Measurements from ENCODE around the gene MTHFD1. TPM values are rescaled to one million over a fixed set of nuclear protein-coding genes. Genes with fewer than 3 reads are reported as not detected.

MTHFD1 gene
- total and polyA plus RNA-seq, 7 donors: 34.7 to 77.4 (median 57.4) TPM

DNA sequence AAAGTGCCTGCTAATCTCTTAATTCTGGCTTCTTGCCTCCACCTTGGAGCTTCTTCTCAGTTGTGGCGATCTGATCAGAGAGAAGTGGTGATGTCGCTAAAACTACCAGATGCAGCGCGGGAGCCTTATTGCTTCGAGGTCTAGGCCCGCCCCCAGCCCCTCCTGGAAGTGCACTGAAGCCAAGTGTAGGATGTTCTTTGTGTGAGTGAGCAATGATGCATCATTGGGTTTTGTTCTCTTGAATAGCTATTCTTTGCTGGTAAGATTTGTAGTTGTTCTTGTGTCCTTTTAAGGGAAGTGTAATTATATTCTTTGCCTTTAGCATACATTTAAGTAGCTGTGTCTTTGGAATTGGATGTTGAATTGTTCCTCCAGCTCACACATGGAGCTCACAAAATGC, 35.8 kb downstream of the MTHFD1 start:
- Histone ChIP-seq H3K27me3 (ENCODE audit: insufficient read depth in 3 of 3, low read length in 2 of 3) (no peaks in the 10 kb centered on the region), H3K4me1 (peaks cover 5% of the 10 kb centered on the region), H3K4me3 (no peak overlapping the region), H3K9me3 (no peaks in the 10 kb centered on the region), H3K36me3 (ENCODE audit: insufficient read depth in 1 of 2, low read depth in 1 of 2) (peaks cover 3 to 83% of the 10 kb centered on the region in 2 donors), H3K27ac (no peak overlapping the region)
- 94 to 97% (median 97%) methylated on average over 6 of the region's 6 CpGs for WGBS, 3 donors
- DNase-seq: no peak
- TF ChIP-seq CTCF (IDR thresholded peaks at IDR 0.05): no peak
- intact Hi-C loops (cut with DNase I): no loop called here
- no peak for ATAC-seq

DNA sequence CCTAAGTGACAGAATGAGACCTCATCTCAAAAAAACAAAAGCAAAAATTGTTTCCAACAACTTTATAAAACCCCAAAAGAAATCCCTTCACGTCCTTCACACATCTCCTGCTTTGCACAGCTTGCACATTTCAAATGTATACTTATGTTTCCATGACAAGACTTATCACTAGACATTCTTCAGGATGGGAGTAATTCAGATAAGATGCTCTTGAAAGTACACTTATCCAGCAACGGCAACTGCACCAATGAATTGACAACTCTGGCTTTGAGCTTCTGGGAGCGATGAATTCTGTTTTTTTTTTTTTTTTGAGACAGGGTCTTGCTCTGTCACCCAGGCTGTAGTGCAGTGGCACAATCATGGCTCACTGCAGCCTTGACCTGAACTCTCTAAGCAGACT, 46.4 kb downstream of the MTHFD1 start:
- H3K27me3 ChIP-seq (ENCODE audit: insufficient read depth in 3 of 3, low read length in 2 of 3): no peaks in the 10 kb centered on the region
- no peak overlapping the region for H3K27ac ChIP-seq
- no peak for DNase-seq
- no peak for TF ChIP-seq CTCF (IDR thresholded peaks at IDR 0.05)
- WGBS, 3 donors: 90 to 94% (median 92%) methylated on average over 3 of the region's 3 CpGs
- no peaks in the 10 kb centered on the region for H3K9me3 ChIP-seq
- no peaks in the 10 kb centered on the region for H3K4me1 ChIP-seq
- peaks cover 11 to 93% of the 10 kb centered on the region in 2 donors for H3K36me3 ChIP-seq (ENCODE audit: insufficient read depth in 1 of 2, low read depth in 1 of 2)
- intact Hi-C loops (cut with DNase I): no loop called here
- H3K4me3 ChIP-seq: no peak overlapping the region
- ATAC-seq: no peak

- no peaks in the 10 kb centered on the region for H3K27me3 ChIP-seq (ENCODE audit: insufficient read depth in 3 of 3, low read length in 2 of 3)
- no peak overlapping the region for H3K27ac ChIP-seq
- DNase-seq (no peak), ATAC-seq (no peak)
- H3K4me3 ChIP-seq: no peak overlapping the region
- peaks cover 3 to 94% of the 10 kb centered on the region in 2 donors for H3K36me3 ChIP-seq (ENCODE audit: insufficient read depth in 1 of 2, low read depth in 1 of 2)
- 82 to 85% (median 84%) methylated on average over 3 of the region's 3 CpGs for WGBS, 3 donors
- intact Hi-C loops (cut with DNase I): no loop called here
- no peaks in the 10 kb centered on the region for H3K4me1 ChIP-seq
- TF ChIP-seq CTCF (IDR thresholded peaks at IDR 0.05): no peak
- H3K9me3 ChIP-seq: no peaks in the 10 kb centered on the region
Measured at GRCh38 chr14:64438181-64438841, 50.2 kb downstream of the MTHFD1 start.

DNA sequence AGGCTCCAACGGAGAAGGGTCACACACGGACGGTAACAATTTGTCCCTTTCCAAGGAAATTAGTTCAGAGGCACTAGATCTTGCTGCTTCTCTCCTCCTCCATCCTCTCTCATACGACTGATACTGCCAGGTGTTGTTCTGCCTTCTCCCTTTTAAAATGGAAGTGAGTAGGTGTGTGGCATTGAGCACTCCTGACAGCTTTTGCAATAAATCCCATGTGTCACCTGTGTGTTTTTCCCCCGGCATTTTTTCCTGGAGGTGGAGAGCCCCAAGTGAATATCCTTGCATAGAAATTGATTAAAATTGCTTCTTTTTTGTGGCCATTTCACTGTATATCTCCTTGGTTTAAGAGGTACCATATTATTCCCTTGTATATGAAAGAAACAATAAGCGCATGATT, 51.0 kb downstream of the MTHFD1 start:
- no peak for TF ChIP-seq CTCF (IDR thresholded peaks at IDR 0.05)
- H3K4me3 ChIP-seq: no peak overlapping the region
- H3K27me3 ChIP-seq (ENCODE audit: insufficient read depth in 3 of 3, low read length in 2 of 3): no peaks in the 10 kb centered on the region
- DNase-seq (no peak), ATAC-seq (no peak)
- H3K4me1 ChIP-seq: no peaks in the 10 kb centered on the region
- H3K27ac ChIP-seq: no peak overlapping the region
- 94 to 95% (median 95%) methylated on average over 6 of the region's 6 CpGs for WGBS, 3 donors
- no peaks in the 10 kb centered on the region for H3K9me3 ChIP-seq
- intact Hi-C loops (cut with DNase I): no loop called here
- H3K36me3 ChIP-seq (ENCODE audit: insufficient read depth in 1 of 2, low read depth in 1 of 2): peaks cover 7 to 94% of the 10 kb centered on the region in 2 donors

DNA sequence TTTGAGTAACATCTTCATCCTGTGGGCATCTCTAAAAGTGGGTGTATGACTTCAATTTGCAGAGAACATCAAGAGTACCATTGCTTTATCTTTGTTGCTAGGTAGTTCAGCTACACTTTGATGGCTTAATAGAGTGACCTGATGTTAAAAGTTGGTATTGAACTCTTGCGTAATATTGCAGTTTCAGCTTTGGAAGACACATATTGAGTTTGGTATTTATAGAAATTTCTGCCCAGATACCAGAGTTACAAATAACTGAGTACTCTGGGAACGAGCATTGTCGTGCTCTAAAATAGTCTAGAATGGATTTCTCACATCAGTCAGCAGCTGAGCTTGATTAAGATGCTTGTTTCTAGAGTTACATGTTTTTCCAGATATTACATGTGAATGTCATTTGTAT, 52.3 kb downstream of the MTHFD1 start:
- TF ChIP-seq CTCF (IDR thresholded peaks at IDR 0.05): no peak
- no peak for DNase-seq
- no peaks in the 10 kb centered on the region for H3K4me1 ChIP-seq
- H3K27me3 ChIP-seq (ENCODE audit: insufficient read depth in 3 of 3, low read length in 2 of 3): no peaks in the 10 kb centered on the region
- peaks cover 7 to 96% of the 10 kb centered on the region in 2 donors for H3K36me3 ChIP-seq (ENCODE audit: insufficient read depth in 1 of 2, low read depth in 1 of 2)
- 75 to 88% (median 82%) methylated on average over 3 of the region's 3 CpGs for WGBS, 3 donors
- no peak overlapping the region for H3K27ac ChIP-seq
- intact Hi-C loops (cut with DNase I): loop anchor here in 1 of 2 donors (10.0 kb wide), 1 partner anchor 316 kb away; no protein-coding TSS in a partner anchor
- no peak for ATAC-seq
- H3K4me3 ChIP-seq: no peak overlapping the region
- H3K9me3 ChIP-seq: no peaks in the 10 kb centered on the region

All from psoas muscle (tissue), 8 donors.